IMR-90 (cell line): Measurements from ENCODE around the gene GDPD3. TPM values are rescaled to one million over a fixed set of nuclear protein-coding genes. Genes with fewer than 3 reads are reported as not detected.

Experiments used
- ATAC-seq: fragments of 200-7000 bp; cut with Tn5 transposase; 2 replicates; pipeline ENCODE4 v1.9.1; 2020; ENCODE audit warnings: low read depth, mild to moderate bottlenecking, moderate library complexity
- Bru-seq: library from RNA; stranded (reverse); fragments of 400-500 nt; gene quantifications from one replicate; lab custom pipeline; 2021; lab: Mats Ljungman, UMichigan
- BruChase-seq, 2 experiments: library from RNA; stranded (reverse); fragments of 400-500 nt; gene quantifications; one replicate each; lab custom pipeline; 2021; lab: Mats Ljungman, UMichigan
- BruUV-seq: library from RNA; stranded (reverse); fragments of 400-500 nt; replicated peaks from 2 replicates; lab custom pipeline; 2021; lab: Mats Ljungman, UMichigan
- CTCF ChIA-PET: fragments of 300-600 bp; formaldehyde crosslinking; extraction: SDS; loops from one replicate; lab custom pipeline; 2021; ENCODE audit warnings: antibody characterized with exemption; lab: Yijun Ruan, JAX
- POLR2A ChIA-PET: fragments of 300-600 bp; sonication (Branson Sonifier 250); formaldehyde crosslinking; loops from one replicate; lab custom pipeline; 2022; ENCODE audit warnings: antibody characterized with exemption; ENCODE audit not compliant: unreplicated experiment; lab: Charles Lee
- DNase-seq: peaks from one replicate; pipeline ENCODE4 v3.0.0; 2013
- H2AFZ ChIP-seq: replicated peaks from 2 replicates; pipeline ENCODE3; 2013; ENCODE audit warnings: low read length, mild to moderate bottlenecking; ENCODE audit not compliant: poor library complexity
- H2AK5ac ChIP-seq: 2 replicates; pipeline ENCODE4 v1.6.1; 2013; ENCODE audit warnings: low read depth, low read length, inconsistent platforms
- H2AK9ac ChIP-seq: replicated peaks from 2 replicates; pipeline ENCODE3; 2013; ENCODE audit warnings: mild to moderate bottlenecking, low read depth, low read length, moderate library complexity; ENCODE audit not compliant: poor library complexity
- H2BK120ac ChIP-seq: 2 replicates; pipeline ENCODE4 v1.6.1; 2013; ENCODE audit warnings: low read depth, low read length, inconsistent platforms
- H2BK15ac ChIP-seq: 3 replicates; pipeline ENCODE4 v1.6.1; 2013; ENCODE audit warnings: low read depth, low read length, inconsistent platforms
- H2BK20ac ChIP-seq: 2 replicates; pipeline ENCODE4 v1.6.1; 2013; ENCODE audit warnings: low read depth, mild to moderate bottlenecking, inconsistent platforms, low read length, moderate library complexity
- H2BK5ac ChIP-seq: 2 replicates; pipeline ENCODE4 v1.6.1; 2013; ENCODE audit warnings: mild to moderate bottlenecking, low read depth, low read length, inconsistent platforms; ENCODE audit not compliant: poor library complexity, severe bottlenecking
- H3K14ac ChIP-seq: replicated peaks from 2 replicates; pipeline ENCODE4 v1.6.1; 2013; ENCODE audit warnings: low read depth, low read length, inconsistent platforms
- H3K18ac ChIP-seq: 2 replicates; pipeline ENCODE4 v1.6.1; 2013; ENCODE audit warnings: low read depth, low read length, control low read depth
- H3K23ac ChIP-seq: 2 replicates; pipeline ENCODE4 v1.6.1; 2013; ENCODE audit warnings: low read depth, low read length, inconsistent platforms
- H3K27ac ChIP-seq: 2 replicates; pipeline ENCODE4 v1.5.1; 2013; ENCODE audit warnings: mild to moderate bottlenecking, control low read depth, low read length; ENCODE audit not compliant: insufficient read depth
- H3K27me3 ChIP-seq: 2 replicates; pipeline ENCODE4 v1.6.1; 2013; ENCODE audit warnings: low read length; ENCODE audit not compliant: control insufficient read depth, insufficient read depth
- H3K36me3 ChIP-seq: 2 replicates; pipeline ENCODE4 v1.6.1; 2013; ENCODE audit warnings: low read length, mixed read lengths; ENCODE audit not compliant: control insufficient read depth, insufficient read depth
- H3K4ac ChIP-seq: 2 replicates; pipeline ENCODE4 v1.6.1; 2013; ENCODE audit warnings: low read depth, low read length, inconsistent platforms
- H3K4me1 ChIP-seq: 2 replicates; pipeline ENCODE4 v1.6.1; 2013; ENCODE audit warnings: low read length, mixed read lengths; ENCODE audit not compliant: control insufficient read depth, insufficient read depth
- H3K4me2 ChIP-seq: 2 replicates; pipeline ENCODE4 v1.6.1; 2013; ENCODE audit warnings: low read depth, mild to moderate bottlenecking, control low read depth, low read length, moderate library complexity
- H3K4me3 ChIP-seq: 2 replicates; pipeline ENCODE4 v1.5.1; 2013; ENCODE audit warnings: low read depth, mild to moderate bottlenecking, control low read depth, low read length, moderate library complexity; ENCODE audit not compliant: insufficient read depth
- H3K56ac ChIP-seq: 2 replicates; pipeline ENCODE4 v1.6.1; 2013; ENCODE audit warnings: low read length, inconsistent platforms; ENCODE audit not compliant: insufficient read depth; ENCODE audit errors: extremely low read depth
- H3K79me1 ChIP-seq, 2 experiments: 2 replicates each; pipeline ENCODE4 v1.6.1; 2013; ENCODE audit warnings: low read length in 2 of 2, inconsistent platforms in 1 of 2, low read depth in 1 of 2
- H3K9ac ChIP-seq: 2 replicates; pipeline ENCODE4 v1.6.1; 2013; ENCODE audit warnings: low read depth, low read length, control low read depth
- H3K9me1 ChIP-seq: 2 replicates; pipeline ENCODE4 v1.6.1; 2013; ENCODE audit warnings: low read length, inconsistent platforms; ENCODE audit not compliant: insufficient read depth
- H3K9me3 ChIP-seq: 2 replicates; pipeline ENCODE4 v1.6.1; 2013; ENCODE audit warnings: low read length; ENCODE audit not compliant: control insufficient read depth, insufficient read depth
- H4K20me1 ChIP-seq: 2 replicates; pipeline ENCODE4 v1.6.1; 2013; ENCODE audit warnings: low read length, inconsistent platforms; ENCODE audit not compliant: insufficient read depth
- H4K5ac ChIP-seq: 2 replicates; pipeline ENCODE4 v1.6.1; 2013; ENCODE audit warnings: mild to moderate bottlenecking, low read depth, low read length, control low read depth
- H4K8ac ChIP-seq, 2 experiments: 2 replicates each; pipeline ENCODE4 v1.6.1; 2013; ENCODE audit warnings: low read depth in 2 of 2, low read length in 2 of 2, control low read depth in 1 of 2, inconsistent platforms in 1 of 2
- H4K91ac ChIP-seq: 2 replicates; pipeline ENCODE4 v1.6.1; 2013; ENCODE audit warnings: low read depth, low read length, inconsistent platforms; ENCODE audit not compliant: insufficient read depth
- BHLHE40 ChIP-seq: fragments of 150-350 bp; IDR thresholded peaks from 2 replicates; pipeline ENCODE4 v1.6.1; 2016; ENCODE audit warnings: mild to moderate bottlenecking, low read depth, low read length
- USF2 ChIP-seq: fragments of 150-350 bp; IDR thresholded peaks from 2 replicates; pipeline ENCODE4 v1.6.1; 2017; ENCODE audit warnings: mild to moderate bottlenecking, antibody characterized with exemption, low read length, low read depth
- WGBS, 2 experiments: methylation state at CpG; one replicate each; pipeline versions ENCODE4 v1.1.5 to v1.1.7; 2013; ENCODE audit warnings: missing lambda C conversion rate in 2 of 2; ENCODE audit not compliant: insufficient read length in 1 of 2; ENCODE audit errors: extremely low coverage in 2 of 2; 5-methylcytosine and 5-hydroxymethylcytosine counted together
- dilution Hi-C: fragments of 300-500 bp; cut with HindIII; formaldehyde crosslinking; loops from one replicate; pipeline ENCODE4 v1.14.3; 2018; ENCODE audit warnings: low sequenced_read_pairs; ENCODE audit not compliant: unreplicated experiment
- in situ Hi-C: fragments of 300-500 bp; cut with MboI; formaldehyde crosslinking; loops from 3 replicates; pipeline ENCODE4 v1.14.3; 2019; ENCODE audit warnings: low sequenced_read_pairs, inconsistent platforms, mixed read lengths
- intact Hi-C: fragments of 100-400 bp; cut with micrococcal nuclease; formaldehyde crosslinking; loops from 2 replicates; pipeline ENCODE4 v1.10.0; 2022
- long read RNA-seq: library from polyadenylated mRNA; unstranded; transcript quantifications from one replicate; pipeline ENCODE4 v2.0.0, GENCODE V29; 2021; ENCODE audit not compliant: unreplicated experiment
- polyA plus RNA-seq, 3 experiments: library from polyadenylated mRNA; depleted of rRNA; stranded (reverse); fragments of >200 nt; gene quantifications; 2 replicates each; pipeline ENCODE4 v1.2.3, GENCODE V29; 2012; ENCODE audit warnings: low replicate concordance in 1 of 3
- total RNA-seq: library from RNA; depleted of rRNA; stranded (reverse); fragments of >200 nt; gene quantifications from 2 replicates; pipeline ENCODE4 v1.2.3, GENCODE V29; 2012; rRNA removed

GDPD3 gene
- total RNA-seq, result under 0.01 and 0.28 TPM in 2 replicates
- polyA plus RNA-seq (2012; rRNA removed), result 2.8 and 19.5 TPM in 2 replicates
- polyA plus RNA-seq (2012; cell fraction: cytosol; rRNA removed), result 0.47 and 0.73 TPM in 2 replicates
- polyA plus RNA-seq (2012; cell fraction: nucleus; rRNA removed; ENCODE audit: low replicate concordance), result 24.3 and 37.5 TPM in 2 replicates
- Bru-seq, nascent RNA, result percentile 40 among the genes with signal in this experiment
- percentile 47 among the genes with signal in this experiment for BruChase-seq, experiment 1, labeled RNA remaining after a 6-hour chase
- BruChase-seq, experiment 2, labeled RNA remaining after a 2-hour chase, result percentile 47 among the genes with signal in this experiment
- long read RNA-seq, partial matches to known transcripts, result 0 of 1 reads
- long read RNA-seq, other reads (novel, unspliced or antisense), result 1 of 1 reads

- in situ Hi-C loops (no loop called here), intact Hi-C loops (loop anchor here (5.0 kb wide), 1 partner anchor 299 kb away; no protein-coding TSS in a partner anchor), dilution Hi-C loops (no loop called here)
- Histone ChIP-seq H3K56ac (no peak within 1 kb of the TSS), H3K9me3 (no peaks in the 10 kb centered on the region), H3K23ac (no peak within 1 kb of the TSS), H2BK120ac (no peak within 1 kb of the TSS), H2BK5ac (no peak within 1 kb of the TSS), H3K18ac (no peak within 1 kb of the TSS), H3K79me1 (no peaks in the 10 kb centered on the region; a peak in 1 of 4 replicates), H4K8ac (no peak within 1 kb of the TSS), H3K4me2 (no peak within 1 kb of the TSS), H2AK5ac (no peak within 1 kb of the TSS; the same call in 1 of the 2 replicates), H2AFZ (peak within 1 kb of the TSS; percentile 61), H3K4me3 (no peak within 1 kb of the TSS), H2BK20ac (no peak within 1 kb of the TSS), H4K5ac (no peak within 1 kb of the TSS), H3K27me3 (no peaks in the 10 kb centered on the region), H3K27ac (no peak within 1 kb of the TSS), H3K14ac (no peak within 1 kb of the TSS), H2AK9ac (peak within 1 kb of the TSS; percentile 92), H3K4me1 (no peaks in the 10 kb centered on the region; the same call in 1 of the 2 replicates), H3K9me1 (no peaks in the 10 kb centered on the region), H3K9ac (no peak within 1 kb of the TSS), H3K36me3 (peaks cover 43% of the 10 kb centered on the region), H3K4ac (no peak within 1 kb of the TSS), H4K91ac (no peak within 1 kb of the TSS), H4K20me1 (no peaks in the 10 kb centered on the region), H2BK15ac (no peak within 1 kb of the TSS)
- 90% methylated on average over 8 of the region's 20 CpGs; no CpG with 5 or more reads in 1 of the 2 experiments for WGBS, 2 experiments
- DNase-seq, result no peak
- ChIA-PET POLR2A (no interaction called here), CTCF (interaction anchor here (1.2 to 1.3 kb wide), 2 partner anchors 8 to 10 kb away, joined by 3 to 4 read pairs; no protein-coding TSS in a partner anchor)
- ATAC-seq, result peak; percentile 40
- no TSS peak for BruUV-seq
- TF ChIP-seq USF2 (no peak), BHLHE40 (no peak)
These were observed at the start of gene GDPD3 for GRCh38 chr16:30113031-30113710. Gene GDPD3, minus strand, starts transcription at chr16:30113537. Its CDS starts 59 bp downstream, at chr16:30113478.
